ENCODE measurements around the gene NPAS3.

Gene NPAS3

DNA sequence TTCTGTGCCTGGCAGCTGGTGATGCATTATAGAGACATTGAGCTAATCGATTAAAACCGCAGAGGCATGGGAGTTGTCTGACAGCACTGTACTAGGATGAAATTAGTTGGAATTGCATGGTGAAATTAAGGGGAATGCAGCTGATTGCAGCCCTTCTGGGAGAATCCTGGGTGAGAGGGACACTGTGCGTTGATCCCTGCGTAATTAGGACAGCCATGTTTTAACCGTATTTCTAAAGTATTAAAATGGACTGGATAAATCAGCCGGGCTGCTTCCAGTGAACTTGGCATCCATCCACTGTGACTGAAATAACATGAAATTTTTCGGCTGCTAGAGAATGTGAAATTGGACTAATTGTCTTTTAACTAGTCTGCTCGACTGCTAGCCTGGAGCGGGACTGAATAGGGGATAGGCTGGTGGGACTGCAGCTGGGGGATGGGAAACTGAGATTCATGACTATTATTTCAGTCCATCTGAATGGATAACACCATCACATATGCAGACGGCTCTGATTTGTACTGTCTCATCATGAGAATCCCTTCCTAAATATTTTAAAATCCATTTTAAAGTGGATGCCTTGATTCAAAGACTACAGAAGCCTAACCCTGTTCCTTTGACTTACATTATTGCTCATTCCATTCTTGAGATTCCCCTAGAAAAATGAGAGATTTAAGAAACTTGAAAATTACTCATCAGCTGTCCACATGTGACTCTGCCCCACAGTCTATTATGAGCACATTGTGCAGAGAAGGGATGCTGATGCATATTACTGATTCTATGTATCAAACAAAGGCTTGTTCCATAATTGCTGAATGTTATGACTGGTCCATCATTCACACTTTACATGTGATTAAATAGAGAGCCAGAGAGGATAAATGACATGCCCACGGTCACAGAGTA is 343.9 kb downstream of the NPAS3 start:
- no peaks in the 10 kb centered on the region for H3K79me2 ChIP-seq (ENCODE audit: low read length)
- TF ChIP-seq EZH2 (optimal IDR thresholded peaks at IDR 0.05; ENCODE audit: low read depth, low read length) (no peak), EZH2phosphoT487 (IDR thresholded peaks at IDR 0.05; ENCODE audit: low read length) (no peak)
- TF ChIP-seq, protein P1, sequence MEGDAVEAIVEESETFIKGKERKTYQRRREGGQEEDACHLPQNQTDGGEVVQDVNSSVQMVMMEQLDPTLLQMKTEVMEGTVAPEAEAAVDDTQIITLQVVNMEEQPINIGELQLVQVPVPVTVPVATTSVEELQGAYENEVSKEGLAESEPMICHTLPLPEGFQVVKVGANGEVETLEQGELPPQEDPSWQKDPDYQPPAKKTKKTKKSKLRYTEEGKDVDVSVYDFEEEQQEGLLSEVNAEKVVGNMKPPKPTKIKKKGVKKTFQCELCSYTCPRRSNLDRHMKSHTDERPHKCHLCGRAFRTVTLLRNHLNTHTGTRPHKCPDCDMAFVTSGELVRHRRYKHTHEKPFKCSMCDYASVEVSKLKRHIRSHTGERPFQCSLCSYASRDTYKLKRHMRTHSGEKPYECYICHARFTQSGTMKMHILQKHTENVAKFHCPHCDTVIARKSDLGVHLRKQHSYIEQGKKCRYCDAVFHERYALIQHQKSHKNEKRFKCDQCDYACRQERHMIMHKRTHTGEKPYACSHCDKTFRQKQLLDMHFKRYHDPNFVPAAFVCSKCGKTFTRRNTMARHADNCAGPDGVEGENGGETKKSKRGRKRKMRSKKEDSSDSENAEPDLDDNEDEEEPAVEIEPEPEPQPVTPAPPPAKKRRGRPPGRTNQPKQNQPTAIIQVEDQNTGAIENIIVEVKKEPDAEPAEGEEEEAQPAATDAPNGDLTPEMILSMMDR (IDR thresholded peaks at IDR 0.05; ENCODE audit: low read length): no peak
- H3K4me1 ChIP-seq (ENCODE audit: low read length): no peaks in the 10 kb centered on the region
- H3K4me3 ChIP-seq (ENCODE audit: low read length): no peak overlapping the region
- no peaks in the 10 kb centered on the region for H3K9me2 ChIP-seq (replicated peaks; ENCODE audit: insufficient read depth, low read length)
- H4K20me1 ChIP-seq (ENCODE audit: insufficient read depth, low read length): no peaks in the 10 kb centered on the region
- no peak overlapping the region for H3K4me2 ChIP-seq (ENCODE audit: low read depth, low read length)
- H3K9ac ChIP-seq (ENCODE audit: low read length): no peak overlapping the region
- no peak overlapping the region for H3K27ac ChIP-seq (ENCODE audit: low read length)
- H3K36me3 ChIP-seq (replicated peaks; ENCODE audit: insufficient read depth, low read length): no peaks in the 10 kb centered on the region
- DNase-seq: no peak
- no peaks in the 10 kb centered on the region for H3F3A ChIP-seq (ENCODE audit: insufficient read depth, low read length)
- H3K27me3 ChIP-seq (replicated peaks; ENCODE audit: insufficient read depth, low read length): no peaks in the 10 kb centered on the region
- no peak overlapping the region for H2AFZ ChIP-seq (ENCODE audit: low read length)
- H3K9me3 ChIP-seq (replicated peaks; ENCODE audit: insufficient read depth, low read length): no peaks in the 10 kb centered on the region

- H3K27me3 ChIP-seq (replicated peaks; ENCODE audit: insufficient read depth, low read length): no peaks in the 10 kb centered on the region
- no peaks in the 10 kb centered on the region for H3F3A ChIP-seq (ENCODE audit: insufficient read depth, low read length)
- H3K9ac ChIP-seq (ENCODE audit: low read length): no peak overlapping the region
- H4K20me1 ChIP-seq (ENCODE audit: insufficient read depth, low read length): no peaks in the 10 kb centered on the region
- no peaks in the 10 kb centered on the region for H3K4me1 ChIP-seq (ENCODE audit: low read length)
- H3K9me2 ChIP-seq (replicated peaks; ENCODE audit: insufficient read depth, low read length): no peaks in the 10 kb centered on the region
- no peak overlapping the region for H3K27ac ChIP-seq (ENCODE audit: low read length)
- no peak overlapping the region for H3K4me3 ChIP-seq (ENCODE audit: low read length)
- H3K4me2 ChIP-seq (ENCODE audit: low read depth, low read length): no peak overlapping the region
- DNase-seq: no peak
- no peaks in the 10 kb centered on the region for H3K79me2 ChIP-seq (ENCODE audit: low read length)
- TF ChIP-seq EZH2phosphoT487 (IDR thresholded peaks at IDR 0.05; ENCODE audit: low read length) (no peak), EZH2 (optimal IDR thresholded peaks at IDR 0.05; ENCODE audit: low read depth, low read length) (no peak)
- TF ChIP-seq, protein P1 (IDR thresholded peaks at IDR 0.05; ENCODE audit: low read length): no peak
- H3K36me3 ChIP-seq (replicated peaks; ENCODE audit: insufficient read depth, low read length): no peaks in the 10 kb centered on the region
- no peaks in the 10 kb centered on the region for H3K9me3 ChIP-seq (replicated peaks; ENCODE audit: insufficient read depth, low read length)
- H2AFZ ChIP-seq (ENCODE audit: low read length): no peak overlapping the region
These were observed 347.4 kb downstream of the NPAS3 start for GRCh38 chr14:33285902-33286700.

GRCh38 chr14:33287189-33287588 is 348.5 kb downstream of the NPAS3 start:
- no peak overlapping the region for H2AFZ ChIP-seq (ENCODE audit: low read length)
- H3K9me3 ChIP-seq (replicated peaks; ENCODE audit: insufficient read depth, low read length): no peaks in the 10 kb centered on the region
- H3K4me2 ChIP-seq (ENCODE audit: low read depth, low read length): no peak overlapping the region
- H3K79me2 ChIP-seq (ENCODE audit: low read length): no peaks in the 10 kb centered on the region
- TF ChIP-seq, protein P1 (IDR thresholded peaks at IDR 0.05; ENCODE audit: low read length): no peak
- no peak for TF ChIP-seq EZH2phosphoT487 (IDR thresholded peaks at IDR 0.05; ENCODE audit: low read length)
- TF ChIP-seq EZH2 (optimal IDR thresholded peaks at IDR 0.05; ENCODE audit: low read depth, low read length): no peak
- DNase-seq: no peak
- H3K27me3 ChIP-seq (replicated peaks; ENCODE audit: insufficient read depth, low read length): no peaks in the 10 kb centered on the region
- no peaks in the 10 kb centered on the region for H3K9me2 ChIP-seq (replicated peaks; ENCODE audit: insufficient read depth, low read length)
- no peak overlapping the region for H3K27ac ChIP-seq (ENCODE audit: low read length)
- no peak overlapping the region for H3K4me3 ChIP-seq (ENCODE audit: low read length)
- H4K20me1 ChIP-seq (ENCODE audit: insufficient read depth, low read length): no peaks in the 10 kb centered on the region
- H3K36me3 ChIP-seq (replicated peaks; ENCODE audit: insufficient read depth, low read length): no peaks in the 10 kb centered on the region
- no peaks in the 10 kb centered on the region for H3F3A ChIP-seq (ENCODE audit: insufficient read depth, low read length)
- H3K4me1 ChIP-seq (ENCODE audit: low read length): no peaks in the 10 kb centered on the region
- no peak overlapping the region for H3K9ac ChIP-seq (ENCODE audit: low read length)
